ENCODE results near the gene GOLGA6D. TPM values are rescaled to one million over a fixed set of nuclear protein-coding genes. Genes with fewer than 3 reads are reported as not detected.
"Not testable (repeated sequence)": the region's sequence is repeated elsewhere in the genome, so short reads cannot be mapped to it uniquely, and the experiment has no call there.

GOLGA6D gene
- total and polyA plus RNA-seq, 2 donors (not counting 1 experiment from before 2014, with no cell fraction given) = not detected

GRCh38 chr15:75342221-75342620 is 59.6 kb downstream of the GOLGA6D start:
- H3K9me3 ChIP-seq (ENCODE audit: control extremely low read depth in 1 of 3, control insufficient read depth in 2 of 3, insufficient read depth in 1 of 3, low read length in 2 of 3) = peaks cover 0 to 4% (median 0%) of the 10 kb centered on the region in 3 donors
- H3K79me2 ChIP-seq (ENCODE audit: control insufficient read depth, insufficient read depth, low read length) = no peaks in the 10 kb centered on the region
- intact Hi-C loops (cut with micrococcal nuclease) = no loop called here
- Mint-ChIP-seq H3K4me1 (peaks cover 16% of the 10 kb centered on the region), H3K27me3 (no peaks in the 10 kb centered on the region), H3K9me3 (ENCODE audit: insufficient read depth) (no peaks in the 10 kb centered on the region), H3K4me3 (no peak overlapping the region), H3K27ac (no peak overlapping the region)
- no peak overlapping the region for H3K4me2 ChIP-seq (replicated peaks; ENCODE audit: low read depth, low read length, poor library complexity, severe bottlenecking)
- peaks cover 5 to 9% of the 10 kb centered on the region in 2 donors for H3K4me1 ChIP-seq (ENCODE audit: control insufficient read depth in 2 of 2, insufficient read depth in 2 of 2, low read length in 2 of 2)
- no peaks in the 10 kb centered on the region for H4K20me1 ChIP-seq (ENCODE audit: control insufficient read depth, insufficient read depth, low read length, poor library complexity, severe bottlenecking)
- ATAC-seq (ENCODE audit: low read depth) = no peak
- DNase-seq = no peak
- H3K36me3 ChIP-seq (replicated peaks in 1 of 2; ENCODE audit: control extremely low read depth in 1 of 2, control insufficient read depth in 1 of 2, extremely low read depth in 1 of 2, insufficient read depth in 2 of 2, low read length in 1 of 2) = peaks cover 0 to 8% of the 10 kb centered on the region in 2 experiments
- H2AFZ ChIP-seq (ENCODE audit: insufficient read depth, low read depth, low read length, poor library complexity, severe bottlenecking) = no peak overlapping the region
- ChIA-PET CTCF (interaction anchor here (0.7 kb wide), 1 partner anchor 447 kb away, joined by 5 read pairs; no protein-coding TSS in a partner anchor), POLR2A (no interaction called here)
- TF ChIP-seq EZH2 (IDR thresholded peaks at IDR 0.05; ENCODE audit: borderline replicate concordance, insufficient read depth, low read depth, low read length, poor library complexity, severe bottlenecking) (no peak), CTCF (IDR thresholded peaks at IDR 0.05) (no peak)
- H3K9ac ChIP-seq (ENCODE audit: low read length) = no peak overlapping the region
- no peak overlapping the region for H3K27ac ChIP-seq (ENCODE audit: low read length in 2 of 2)
- H3K27me3 ChIP-seq (replicated peaks in 1 of 4; ENCODE audit: control extremely low read depth in 1 of 4, control insufficient read depth in 3 of 4, insufficient read depth in 4 of 4, low read length in 3 of 4) = no peaks in the 10 kb centered on the region
- WGBS (ENCODE audit: insufficient coverage) = 98% methylated on average over 6 of the region's 6 CpGs
- no peak overlapping the region for H3K4me3 ChIP-seq (ENCODE audit: control extremely low read depth in 1 of 5, extremely low read depth in 1 of 5, insufficient read depth in 1 of 5, low read depth in 2 of 5, low read length in 4 of 5)

GRCh38 chr15:75343953-75344352 is 61.3 kb downstream of the GOLGA6D start:
- DNase-seq; H3K27me3 Mint-ChIP-seq; H3K4me3 ChIP-seq (ENCODE audit: control extremely low read depth in 1 of 5, extremely low read depth in 1 of 5, insufficient read depth in 1 of 5, low read depth in 2 of 5, low read length in 4 of 5); H3K36me3 ChIP-seq (replicated peaks in 1 of 2; ENCODE audit: control extremely low read depth in 1 of 2, control insufficient read depth in 1 of 2, extremely low read depth in 1 of 2, insufficient read depth in 2 of 2, low read length in 1 of 2); H3K27ac ChIP-seq (ENCODE audit: low read length in 2 of 2); H3K9me3 Mint-ChIP-seq (ENCODE audit: insufficient read depth); POLR2A ChIA-PET; ATAC-seq (ENCODE audit: low read depth); intact Hi-C loops (cut with micrococcal nuclease); H3K79me2 ChIP-seq (ENCODE audit: control insufficient read depth, insufficient read depth, low read length); H2AFZ ChIP-seq (ENCODE audit: insufficient read depth, low read depth, low read length, poor library complexity, severe bottlenecking); CTCF ChIA-PET; H3K4me3 Mint-ChIP-seq; H3K9ac ChIP-seq (ENCODE audit: low read length); H4K20me1 ChIP-seq (ENCODE audit: control insufficient read depth, insufficient read depth, low read length, poor library complexity, severe bottlenecking); H3K4me2 ChIP-seq (replicated peaks; ENCODE audit: low read depth, low read length, poor library complexity, severe bottlenecking); H3K27me3 ChIP-seq (replicated peaks in 1 of 4; ENCODE audit: control extremely low read depth in 1 of 4, control insufficient read depth in 3 of 4, insufficient read depth in 4 of 4, low read length in 3 of 4); H3K27ac Mint-ChIP-seq: not testable (repeated sequence)
- WGBS (ENCODE audit: insufficient coverage) = 95% methylated on average over 3 of the region's 8 CpGs
- Histone ChIP-seq H3K9me3 (ENCODE audit: control extremely low read depth in 1 of 3, control insufficient read depth in 2 of 3, insufficient read depth in 1 of 3, low read length in 2 of 3) (peaks cover 0 to 21% (median 8%) of the 10 kb centered on the region in 3 donors), H3K4me1 (ENCODE audit: control insufficient read depth in 2 of 2, insufficient read depth in 2 of 2, low read length in 2 of 2) (peaks cover 10 to 25% of the 10 kb centered on the region in 2 donors)
- peaks cover 25% of the 10 kb centered on the region for H3K4me1 Mint-ChIP-seq

Small RNA genes lying within 50 kb of the gene (small RNA-seq; reads per million reads assigned to genes)
- not detected for gene AC068338.1 (ENCODE audit: insufficient read length, low read depth, low replicate concordance)
- not detected for gene RN7SL327P (ENCODE audit: insufficient read length, low read depth, low replicate concordance)
- gene RN7SL489P (ENCODE audit: insufficient read length, low read depth, low replicate concordance) = not detected

Other genes starting within 250 kb of the GOLGA6D start
- 72.1 and 72.7 TPM in 2 replicates for gene C15orf39, start 81.0 kb upstream of the GOLGA6D start, total RNA-seq
- gene C15orf39, start 81.0 kb upstream of the GOLGA6D start, polyA plus RNA-seq = 12.4 and 15.1 TPM in 2 replicates
- gene GOLGA6C, start 24.5 kb upstream of the GOLGA6D start, total RNA-seq = not detected in 2 replicates
- not detected in 2 replicates for gene GOLGA6C, start 24.5 kb upstream of the GOLGA6D start, polyA plus RNA-seq
- 54.2 and 63.5 TPM in 2 replicates for gene COMMD4, start 53.2 kb downstream of the GOLGA6D start, total RNA-seq
- gene COMMD4, start 53.2 kb downstream of the GOLGA6D start, polyA plus RNA-seq = 57.9 and 58.0 TPM in 2 replicates
- 251 and 265 TPM in 2 replicates for gene NEIL1, start 64.2 kb downstream of the GOLGA6D start, total RNA-seq
- gene NEIL1, start 64.2 kb downstream of the GOLGA6D start, polyA plus RNA-seq = 103 and 220 TPM in 2 replicates
- 227 and 229 TPM in 2 replicates for gene MAN2C1, start 85.8 kb downstream of the GOLGA6D start, total RNA-seq
- gene MAN2C1, start 85.8 kb downstream of the GOLGA6D start, polyA plus RNA-seq = 186 and 306 TPM in 2 replicates
- 153 and 161 TPM in 2 replicates for gene SIN3A, start 168.9 kb downstream of the GOLGA6D start, total RNA-seq
- gene SIN3A, start 168.9 kb downstream of the GOLGA6D start, polyA plus RNA-seq = 32.0 and 47.9 TPM in 2 replicates